NCI-H1930 (cell line): Measurements from ENCODE around the gene CIB1.
"Not testable (repeated sequence)": the region's sequence is repeated elsewhere in the genome, so short reads cannot be mapped to it uniquely, and the experiment has no call there.

ENCODE experiments used
- DNase-seq, 2 experiments: peaks; one replicate each; lab custom pipeline; 2025; lab: John Stamatoyannopoulos, UW

The CIB1 gene

DNA sequence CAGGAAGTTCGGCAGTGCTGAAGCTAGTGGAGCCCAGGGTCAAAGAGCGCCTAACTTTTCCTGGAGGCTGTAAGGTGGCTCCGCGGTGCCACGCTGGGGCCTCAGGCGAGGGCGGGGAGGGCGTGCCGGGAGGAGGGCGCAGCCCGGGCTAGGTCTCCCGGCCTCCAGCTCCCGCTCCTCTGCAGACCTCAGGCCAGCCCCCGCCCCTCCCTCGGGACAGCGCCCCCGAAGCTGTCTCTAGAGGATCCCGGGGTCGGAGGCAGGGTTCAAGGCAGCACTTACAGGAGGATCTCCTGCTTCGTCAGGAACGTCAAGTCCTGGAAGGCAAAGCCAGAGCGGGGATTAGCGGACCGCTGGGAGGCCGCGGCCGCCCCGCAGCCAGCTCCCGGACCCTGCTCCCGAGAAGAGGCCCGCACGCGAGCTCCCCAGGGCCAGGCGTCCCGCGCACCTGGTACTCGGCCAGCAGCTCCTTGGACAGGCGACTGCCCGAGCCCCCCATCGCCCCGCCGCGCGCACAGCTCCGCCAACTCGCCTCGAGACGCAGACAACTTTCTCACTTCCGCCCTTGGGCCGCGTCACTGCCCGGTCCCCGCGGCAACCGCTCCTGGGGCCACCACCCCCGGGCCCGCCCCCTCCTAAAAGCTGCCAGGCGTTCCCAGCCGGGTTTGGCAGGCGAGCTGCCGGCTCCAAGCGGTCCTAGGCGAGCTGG is at the start of gene CIB1:
Gene CIB1, minus strand, starts transcription at position 555 of the 709 bp plus-strand sequence. Its CDS starts 56 bp downstream, at position 499.
- DNase-seq, result peak; percentile 28 to 75

DNA sequence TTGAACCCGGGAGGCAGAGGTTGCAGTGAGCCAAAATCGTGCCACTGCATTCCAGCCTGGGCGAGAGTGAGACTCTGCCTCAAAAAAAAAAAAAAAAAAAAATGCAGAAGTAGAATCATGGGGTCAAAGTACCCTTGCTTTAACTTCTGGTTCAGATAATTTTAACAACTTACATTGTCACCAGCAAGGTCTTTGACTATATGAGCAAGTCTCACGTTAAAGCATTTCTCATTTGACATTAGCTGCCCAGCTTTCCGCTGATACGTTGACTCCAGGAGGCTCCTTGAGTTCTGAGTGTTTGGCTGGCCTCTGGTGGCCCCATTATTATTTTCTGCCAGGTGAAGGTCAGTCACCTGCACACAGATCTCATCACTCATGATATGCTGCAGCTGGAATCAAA is 47.9 kb upstream of the CIB1 start:
- not testable (repeated sequence) for DNase-seq

DNA sequence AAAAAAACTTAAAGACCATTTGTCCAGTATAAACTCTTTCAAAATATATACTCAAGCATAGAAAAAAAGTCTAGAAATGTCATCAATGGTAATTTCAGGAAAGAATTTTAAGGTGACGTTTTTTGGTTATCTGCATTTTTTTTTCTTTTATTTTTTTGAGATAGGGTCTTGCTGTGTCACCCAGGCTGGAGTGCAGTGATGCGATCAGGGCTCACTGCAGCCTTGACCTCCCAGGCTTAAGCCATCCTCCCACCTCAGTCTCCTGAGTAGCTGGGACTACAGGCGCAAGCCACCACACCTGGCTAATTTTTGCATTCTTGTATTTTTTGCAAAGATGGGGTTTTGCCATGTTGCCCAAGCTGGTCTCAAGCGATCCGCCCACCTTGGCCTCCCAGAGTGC is 47.0 kb upstream of the CIB1 start:
- not testable (repeated sequence) for DNase-seq

DNA sequence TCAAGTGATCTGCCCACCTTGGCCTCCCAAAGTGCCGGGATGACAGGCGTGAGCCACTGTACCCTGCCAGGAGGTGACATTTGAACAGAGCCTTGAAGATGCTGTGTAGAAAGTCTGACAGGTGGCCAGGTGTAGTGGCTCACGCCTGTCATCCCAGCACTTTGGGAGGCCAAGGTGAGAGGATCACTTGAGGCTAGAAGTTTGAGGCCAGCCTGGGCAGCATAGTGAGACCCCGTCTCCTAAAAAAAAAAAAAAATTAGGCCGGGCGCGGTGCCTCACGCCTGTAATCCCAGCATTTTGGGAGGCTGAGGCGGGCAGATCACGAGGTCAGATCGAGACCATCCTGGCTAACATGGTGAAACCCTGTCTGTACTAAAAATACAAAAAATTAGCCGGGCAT is 44.7 kb upstream of the CIB1 start:
- not testable (repeated sequence) for DNase-seq

DNA sequence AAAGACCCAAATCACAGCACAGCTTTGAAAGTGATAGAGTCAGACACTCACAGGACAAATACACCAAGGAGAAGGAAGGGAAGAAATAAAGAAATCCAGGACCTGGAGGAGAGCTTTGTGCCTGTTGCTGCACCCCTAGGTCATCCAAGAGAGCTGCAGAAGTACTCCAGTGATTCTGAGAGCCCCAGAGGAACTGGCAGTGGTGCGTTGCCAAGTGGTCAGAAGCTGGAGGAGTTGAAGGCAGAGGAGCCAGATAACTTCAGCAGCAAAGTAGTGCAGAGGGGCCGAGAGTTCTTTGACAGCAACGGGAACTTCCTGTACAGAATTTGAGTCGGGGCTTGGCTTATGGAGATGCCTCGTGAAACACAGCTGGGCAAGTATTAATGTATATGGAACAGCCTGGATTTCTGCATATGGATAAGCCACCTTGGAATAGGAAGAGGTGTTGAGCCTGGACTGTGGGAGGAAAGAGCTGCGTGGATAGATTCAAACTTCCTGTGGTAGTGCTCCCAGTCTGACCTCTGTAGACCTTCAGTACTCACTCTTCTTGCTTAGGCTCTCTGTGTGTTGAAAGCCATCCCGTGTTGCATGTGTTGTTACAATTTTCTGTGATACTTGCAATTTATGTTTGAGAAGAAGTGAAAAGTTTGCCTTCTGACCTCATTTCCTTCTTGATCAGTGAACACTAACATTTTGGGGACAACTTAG is 37.9 kb upstream of the CIB1 start:
- no peak for DNase-seq

DNA sequence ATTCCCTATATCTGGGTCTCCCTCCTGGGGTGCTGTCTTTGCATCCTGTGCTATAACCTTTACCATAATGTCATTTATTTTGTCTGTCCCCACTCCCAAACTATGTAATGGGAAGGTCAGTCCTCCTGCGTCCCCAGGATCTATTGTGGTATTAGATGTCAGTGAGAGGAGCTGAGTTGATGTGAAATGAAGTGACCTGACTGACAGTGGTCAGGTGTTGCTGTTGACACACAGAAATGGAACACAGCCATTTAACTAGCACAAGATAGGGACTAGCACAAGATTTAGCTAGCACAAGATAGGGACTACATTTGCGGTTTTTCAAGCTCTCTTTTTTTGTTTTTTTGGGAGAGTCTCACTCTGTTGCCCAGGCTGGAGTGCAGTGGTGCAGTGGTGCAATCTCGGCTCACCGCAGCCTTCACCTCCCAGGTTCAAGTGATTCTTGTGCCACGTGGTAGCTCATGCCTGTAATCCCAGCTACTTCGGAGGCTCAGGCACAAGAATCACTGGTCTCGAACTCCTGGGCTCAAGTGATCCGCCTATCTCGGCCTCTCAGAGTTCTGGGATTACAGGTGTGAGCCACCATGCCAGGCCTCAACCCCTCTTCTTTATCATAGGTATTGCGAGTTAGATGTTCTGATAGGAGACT is 36.9 kb upstream of the CIB1 start:
- DNase-seq, result no peak

DNA sequence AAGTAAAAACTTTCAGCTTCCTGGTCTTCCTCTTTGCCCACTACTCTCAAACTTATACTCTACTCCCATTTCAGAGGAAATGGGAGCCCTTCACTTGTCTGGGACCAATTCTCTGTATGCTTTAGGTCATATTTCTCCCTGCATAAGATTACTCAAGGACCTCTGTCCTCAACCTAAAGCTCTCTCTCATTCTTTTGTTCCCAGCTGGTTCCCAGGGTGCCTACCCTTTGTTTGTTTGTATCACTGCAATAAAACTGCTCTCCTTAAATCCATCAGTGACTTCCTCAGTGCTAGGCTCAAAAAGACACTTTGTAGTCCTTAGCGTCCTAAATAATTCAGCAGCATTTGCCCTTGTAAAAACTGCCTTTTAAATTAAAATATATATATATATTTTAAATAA is 34.7 kb upstream of the CIB1 start:
- DNase-seq, result no peak

DNA sequence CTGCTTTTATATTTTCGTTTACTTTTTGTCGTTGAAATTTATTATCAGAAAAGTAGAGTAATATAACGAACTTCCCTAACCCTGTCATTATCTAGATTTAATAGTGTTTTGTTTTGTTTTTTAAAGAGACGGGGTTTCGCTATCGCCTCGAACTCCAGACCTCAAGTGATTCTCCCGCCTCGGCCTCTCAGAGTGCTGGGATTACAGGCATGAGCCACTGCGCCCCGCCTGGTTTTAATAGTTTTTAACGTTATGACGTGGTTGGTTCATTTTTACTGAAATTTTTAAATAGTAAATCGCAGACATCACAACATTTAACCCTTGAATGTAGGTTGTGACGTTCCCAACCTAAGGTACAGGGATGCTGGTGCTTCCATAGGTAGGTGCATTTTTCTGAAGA is 32.7 kb upstream of the CIB1 start:
- DNase-seq, result no peak

DNA sequence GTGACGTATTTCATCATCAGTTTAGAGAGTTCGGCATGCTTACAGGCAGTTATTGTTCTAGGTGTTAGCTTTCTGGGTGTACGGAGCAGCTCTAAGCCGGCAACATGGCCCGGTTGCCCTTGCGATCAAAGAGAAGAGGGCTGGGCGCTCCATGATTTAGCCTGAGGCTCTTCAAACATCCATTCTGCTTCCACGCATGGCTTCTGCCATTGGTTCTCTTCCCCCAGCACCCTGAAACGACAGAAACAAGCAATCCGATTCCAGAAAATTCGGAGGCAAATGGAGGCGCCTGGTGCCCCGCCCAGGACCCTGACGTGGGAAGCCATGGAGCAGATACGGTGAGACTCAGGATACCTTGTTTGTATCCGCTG is 32.3 kb upstream of the CIB1 start:
- peak in 1 of 2 experiments; percentile 5 for DNase-seq

DNA sequence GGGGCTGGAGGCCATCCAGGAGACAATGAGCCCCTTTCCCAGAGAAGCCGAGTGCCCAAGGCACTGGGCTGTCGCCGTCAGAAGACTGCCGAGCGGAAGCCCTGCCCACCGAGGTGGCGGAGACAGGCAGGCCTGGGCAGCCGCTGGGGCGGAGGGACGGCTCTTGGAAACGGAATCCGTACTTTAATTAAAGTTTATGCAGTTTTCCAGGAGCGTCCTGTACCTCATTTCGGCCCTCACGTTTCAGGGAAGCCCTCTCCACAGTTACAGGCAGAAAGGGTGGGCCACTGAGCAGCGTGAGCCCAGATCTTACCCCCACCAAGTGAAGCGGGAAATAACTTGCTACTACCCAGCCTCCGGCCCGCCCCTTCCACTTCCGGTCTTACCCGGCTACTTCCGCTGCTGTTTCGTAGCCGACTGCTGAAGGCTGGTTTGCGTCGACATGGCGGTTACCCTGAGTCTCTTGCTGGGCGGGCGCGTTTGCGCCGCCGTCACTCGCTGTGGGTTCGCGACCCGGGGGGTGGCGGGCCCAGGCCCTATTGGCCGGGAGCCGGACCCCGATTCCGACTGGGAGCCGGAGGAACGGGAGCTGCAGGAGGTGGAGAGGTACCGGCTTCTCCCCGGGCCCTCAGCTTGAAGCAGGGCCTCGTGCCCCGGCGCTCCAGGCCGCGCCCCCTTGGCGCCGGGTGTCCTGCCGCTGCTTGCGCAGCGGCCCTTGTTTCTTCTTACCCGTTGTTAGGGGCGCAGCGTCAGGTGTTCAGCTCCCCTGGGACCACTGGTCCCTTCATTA is 31.7 kb upstream of the CIB1 start, which contains the start of gene NGRN:
Gene NGRN, plus strand, starts transcription at position 402 of the 790 bp plus-strand sequence. Its CDS starts 41 bp downstream, at position 443.
- DNase-seq, result peak; percentile 62 to 63

DNA sequence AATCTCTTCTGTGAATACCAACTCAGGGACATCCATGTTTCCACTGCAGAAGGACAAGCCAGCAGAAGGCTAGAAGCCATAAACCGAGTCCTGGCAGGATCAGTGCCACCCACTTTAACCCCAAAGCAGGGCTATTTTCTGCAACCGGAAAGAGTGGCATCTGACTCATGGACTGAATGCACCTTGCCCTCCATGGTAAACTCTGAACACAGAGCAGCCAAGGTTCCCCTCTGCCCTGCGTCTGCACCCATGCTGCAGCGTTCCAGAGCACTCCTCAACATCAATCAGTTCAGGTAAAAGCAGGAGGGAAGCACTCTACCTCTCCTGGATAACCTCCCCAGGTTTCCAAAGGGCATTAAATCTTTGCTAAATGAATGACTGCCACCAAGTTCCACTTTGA is 30.9 kb upstream of the CIB1 start:
- DNase-seq, result no peak

DNA sequence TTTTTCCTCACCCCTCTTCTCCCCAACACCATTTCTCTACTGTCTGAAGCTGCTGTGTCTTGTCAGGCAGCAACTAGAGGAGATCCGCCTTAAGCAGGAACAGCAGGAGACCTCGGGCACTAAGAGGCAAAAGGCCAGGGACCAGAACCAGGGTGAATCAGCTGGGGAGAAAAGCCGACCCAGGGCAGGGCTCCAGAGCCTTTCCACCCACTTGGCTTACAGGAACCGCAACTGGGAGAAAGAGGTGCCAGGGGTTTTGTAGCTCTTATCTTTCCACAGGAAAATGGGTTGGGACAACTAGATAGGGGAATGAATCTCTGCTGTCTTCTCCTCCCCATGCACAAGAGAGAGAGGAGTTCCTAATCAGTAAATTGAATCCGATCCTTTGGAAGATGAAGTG is 28.7 kb upstream of the CIB1 start:
- DNase-seq, result no peak

DNA sequence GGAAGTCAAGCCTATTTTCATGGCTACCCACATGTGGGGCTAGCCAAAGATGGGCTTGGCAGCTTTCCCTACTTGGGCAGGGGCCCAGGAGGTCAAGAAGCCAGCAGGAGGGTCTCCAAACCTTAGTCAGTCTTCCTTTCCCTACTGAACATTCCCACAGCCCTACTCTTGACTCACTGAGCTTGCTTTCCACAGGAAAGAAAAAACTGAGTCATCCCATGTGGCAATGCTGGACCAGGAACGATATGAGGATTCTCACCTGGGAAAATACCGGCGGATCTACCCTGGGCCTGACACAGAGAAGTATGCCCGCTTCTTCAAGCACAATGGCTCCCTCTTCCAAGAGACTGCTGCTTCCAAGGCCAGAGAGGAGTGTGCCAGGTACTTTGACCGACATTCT is 28.1 kb upstream of the CIB1 start:
- no peak for DNase-seq

DNA sequence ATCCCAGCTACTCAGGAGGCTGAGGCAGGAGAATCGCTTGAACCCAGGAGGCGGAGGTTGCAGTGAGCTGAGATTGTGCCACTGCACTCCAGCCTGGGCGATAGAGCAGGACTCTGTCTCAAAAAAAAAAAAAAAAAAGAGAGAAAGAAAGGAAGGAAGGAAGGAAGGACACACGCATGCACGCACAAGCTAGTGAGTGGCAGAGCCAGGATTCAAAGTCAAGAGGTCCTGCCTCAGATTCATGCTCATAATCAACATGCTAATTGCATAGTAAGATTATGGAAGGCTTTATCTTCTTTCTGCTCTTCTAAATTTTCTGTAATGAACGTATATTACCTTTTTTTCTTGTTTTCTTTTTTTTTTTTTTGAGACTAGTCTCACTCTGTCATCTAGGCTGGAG is 27.0 kb upstream of the CIB1 start:
- DNase-seq, result not testable (repeated sequence)

DNA sequence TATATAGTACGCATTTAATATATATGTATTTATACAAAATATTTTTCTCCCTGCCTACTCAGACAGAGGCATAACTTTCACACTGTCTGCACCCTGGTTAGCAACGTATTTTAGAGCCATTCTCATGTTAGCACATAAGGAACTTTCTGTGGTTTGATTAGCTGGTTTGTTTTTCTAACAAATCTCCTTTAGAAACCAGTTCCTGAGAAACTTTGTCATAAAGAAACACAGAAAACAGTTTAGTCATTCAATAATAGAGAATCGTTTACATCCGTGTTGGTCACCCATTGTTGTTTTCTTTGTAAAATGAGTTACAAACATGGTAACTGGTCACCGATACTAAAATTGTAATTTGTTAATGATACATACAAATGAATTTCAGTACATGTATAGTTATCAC is 25.8 kb upstream of the CIB1 start:
- no peak for DNase-seq

DNA sequence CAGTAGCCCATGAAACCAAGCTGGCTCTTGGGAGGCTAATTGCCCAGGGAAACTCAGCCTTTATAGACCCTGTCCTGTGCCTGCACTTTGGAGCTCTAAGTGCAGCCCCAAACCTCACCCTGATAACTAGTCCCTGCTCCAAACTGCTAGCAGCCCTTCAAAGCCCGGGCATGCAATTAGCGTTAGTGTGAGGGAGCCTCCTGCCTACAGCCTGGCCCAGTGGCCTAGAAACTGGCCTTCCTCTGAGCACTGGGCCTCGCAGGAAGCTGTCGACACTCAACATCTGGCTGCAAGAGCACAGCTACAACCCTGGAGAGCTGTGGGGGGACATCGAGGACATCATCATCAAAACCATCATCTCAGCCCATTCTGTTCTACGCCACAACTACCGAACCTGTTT is 24.0 kb upstream of the CIB1 start:
- no peak for DNase-seq

DNA sequence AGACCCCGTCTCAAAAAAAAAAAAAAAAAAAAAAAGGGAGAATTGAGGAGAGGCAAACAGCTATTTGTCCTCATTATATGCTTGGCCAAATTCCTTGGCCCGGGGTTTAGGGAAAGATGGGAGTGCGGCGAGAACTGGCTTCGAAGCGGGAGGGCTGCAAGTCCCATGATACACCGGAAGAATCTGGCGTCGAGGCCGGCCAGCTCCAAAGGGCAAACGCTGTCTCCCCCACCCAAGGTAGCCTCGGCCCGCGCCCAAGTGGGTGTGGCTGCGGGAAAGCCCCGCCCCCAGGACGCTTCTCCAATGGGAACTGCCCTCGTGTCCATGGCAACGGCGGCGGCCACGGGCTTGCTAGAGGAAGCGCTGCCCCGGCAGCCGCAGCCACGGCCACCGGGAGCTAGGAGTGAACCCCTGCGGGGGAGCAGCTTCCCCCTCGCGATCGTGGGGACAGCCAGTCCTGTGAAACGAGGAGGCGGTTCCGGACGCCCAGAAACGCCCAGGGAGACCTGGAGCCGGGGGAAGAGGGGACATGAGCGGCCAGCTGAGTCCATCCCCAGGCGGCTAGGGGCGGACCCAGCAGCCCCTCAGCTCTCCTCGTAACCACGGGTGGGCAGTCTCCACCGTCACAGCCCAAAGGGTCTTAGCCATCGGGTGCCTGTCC is 15.6 kb upstream of the CIB1 start, which contains the start of gene TTLL13:
Gene TTLL13, plus strand, starts transcription at position 354 of the 661 bp plus-strand sequence. CDS start 1,075 bp downstream, outside the sequence.
- DNase-seq, result peak; percentile 52 to 78

DNA sequence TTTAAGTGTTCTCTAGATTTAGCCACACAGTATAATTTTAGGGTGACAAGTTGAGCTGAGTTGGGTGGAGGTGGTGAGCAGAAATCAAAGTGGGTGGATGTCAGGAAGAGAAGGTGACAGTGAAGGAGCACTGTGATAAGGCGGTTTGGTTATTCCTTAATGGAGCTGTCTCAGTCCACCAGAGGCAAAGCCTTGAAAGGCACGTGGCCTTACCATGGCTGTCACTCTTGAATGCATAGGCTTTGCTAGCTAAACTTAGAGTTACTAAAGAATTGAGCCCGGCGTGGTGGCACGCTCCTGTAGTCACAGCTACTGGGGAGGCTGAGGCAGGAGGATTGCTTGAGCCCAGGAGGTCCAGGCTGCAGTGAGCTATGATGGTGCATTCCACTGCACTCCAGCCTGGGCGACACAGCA is 15.1 kb upstream of the CIB1 start:
- no peak for DNase-seq

DNA sequence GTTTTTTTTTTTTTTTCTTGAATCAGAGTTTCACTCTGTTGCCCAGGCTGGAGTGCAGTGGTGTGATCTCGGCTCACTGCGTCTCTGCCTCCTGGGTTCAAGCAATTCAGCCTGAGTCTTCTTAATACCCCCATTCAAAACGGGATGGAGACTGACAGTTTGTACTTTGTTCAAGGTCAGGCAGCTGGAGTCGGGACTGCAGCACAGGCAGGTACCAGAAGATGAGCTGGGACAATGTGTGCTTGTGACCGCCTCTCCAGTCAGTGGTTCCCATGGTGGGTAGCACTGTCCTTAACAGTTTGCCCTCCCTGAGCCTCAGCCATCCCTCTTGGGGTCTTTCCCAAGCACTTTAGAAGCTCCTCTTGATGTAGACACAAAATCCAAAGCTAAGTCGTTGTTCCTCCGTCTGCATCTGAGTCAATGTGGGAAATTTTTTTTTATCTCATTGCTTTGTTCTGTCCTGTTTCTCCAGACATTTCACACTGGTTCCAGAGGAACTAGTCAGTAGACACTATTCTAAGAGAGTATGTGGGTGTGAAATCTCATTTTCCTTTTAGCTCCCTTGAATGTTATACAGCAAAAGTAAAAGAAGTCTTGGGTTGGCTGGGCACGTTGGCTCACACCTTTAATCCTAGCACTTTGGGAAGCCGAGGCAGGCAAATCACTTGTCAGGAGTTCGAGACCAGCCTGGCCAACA is 10.3 kb upstream of the CIB1 start:
- no peak for DNase-seq

DNA sequence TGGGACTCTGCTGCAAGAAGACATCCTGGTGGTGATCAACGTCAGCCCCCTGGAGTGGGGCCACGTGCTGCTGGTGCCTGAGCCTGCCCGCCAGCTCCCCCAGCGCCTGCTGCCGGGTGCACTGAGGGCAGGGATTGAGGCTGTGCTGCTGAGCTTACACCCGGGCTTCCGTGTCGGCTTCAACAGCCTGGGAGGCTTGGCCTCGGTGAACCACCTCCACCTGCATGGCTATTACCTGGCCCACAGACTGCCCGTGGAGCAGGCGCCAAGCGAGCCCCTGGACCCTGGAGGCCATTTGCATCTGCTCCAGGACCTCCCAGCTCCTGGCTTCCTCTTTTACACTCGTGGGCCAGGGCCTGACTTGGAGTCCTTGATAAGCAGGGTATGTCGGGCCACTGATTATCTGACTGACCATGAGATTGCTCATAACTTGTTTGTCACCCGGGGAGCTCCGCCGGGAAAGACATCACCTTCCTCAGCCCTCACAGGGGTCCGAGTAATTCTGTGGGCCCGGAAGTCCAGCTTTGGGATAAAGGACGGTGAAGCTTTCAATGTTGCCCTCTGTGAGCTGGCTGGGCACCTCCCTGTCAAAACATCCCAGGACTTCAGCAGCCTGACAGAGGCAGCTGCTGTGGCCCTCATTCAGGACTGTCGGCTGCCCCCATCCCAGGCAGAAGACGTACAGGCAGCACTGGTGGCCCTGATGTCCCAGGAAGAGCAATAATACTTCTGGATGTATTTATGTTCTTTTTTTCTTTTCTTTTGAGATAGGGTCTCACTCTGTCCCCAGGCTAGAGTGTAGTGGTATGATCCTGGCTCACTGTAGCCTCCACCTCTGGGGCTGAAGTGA is 7.8 kb upstream of the CIB1 start:
- DNase-seq, result no peak
